BLaER1 treated with 17β-estradiol and CSF1 and Interleukin-3, amounts not matched to agents 10 nM and 100 nM (cell line): ENCODE results near the gene STPG2.

Experiments used
- H3K27ac ChIP-seq, 11 experiments: shearing (Covaris generic); formaldehyde crosslinking; 2 replicates each; pipeline ENCODE4 v1.8.1; 2022
- H3K27me3 ChIP-seq, 11 experiments: shearing (Covaris generic); formaldehyde crosslinking; 2 replicates each; pipeline ENCODE4 v1.8.1; 2022
- H3K36me3 ChIP-seq, 11 experiments: shearing (Covaris generic); formaldehyde crosslinking; 2 replicates each; pipeline ENCODE4 v1.8.1; 2022
- H3K4me1 ChIP-seq, 10 experiments: shearing (Covaris generic); formaldehyde crosslinking; 2 replicates each; pipeline ENCODE4 v1.8.1; 2022
- H3K4me2 ChIP-seq, 11 experiments: shearing (Covaris generic); formaldehyde crosslinking; 2 replicates each; pipeline ENCODE4 v1.8.1; 2022
- H3K4me3 ChIP-seq, 10 experiments: shearing (Covaris generic); formaldehyde crosslinking; 2 replicates each; pipeline ENCODE4 v1.8.1; 2022
- H3K9ac ChIP-seq, 11 experiments: shearing (Covaris generic); formaldehyde crosslinking; 2 replicates each; pipeline ENCODE4 v1.8.1; 2022
- H3K9me3 ChIP-seq, 11 experiments: shearing (Covaris generic); formaldehyde crosslinking; replicated peaks in 1 of 11; 2 replicates each; pipeline ENCODE4 v1.8.1; 2022
- H4K20me1 ChIP-seq, 11 experiments: shearing (Covaris generic); formaldehyde crosslinking; 2 replicates each; pipeline ENCODE4 v1.8.1; 2022
- Cebpa-rat ChIP-seq, 11 experiments: shearing (Covaris generic); IDR thresholded peaks; 2 replicates each; pipeline ENCODE4 v1.8.1; 2022

STPG2 gene

DNA sequence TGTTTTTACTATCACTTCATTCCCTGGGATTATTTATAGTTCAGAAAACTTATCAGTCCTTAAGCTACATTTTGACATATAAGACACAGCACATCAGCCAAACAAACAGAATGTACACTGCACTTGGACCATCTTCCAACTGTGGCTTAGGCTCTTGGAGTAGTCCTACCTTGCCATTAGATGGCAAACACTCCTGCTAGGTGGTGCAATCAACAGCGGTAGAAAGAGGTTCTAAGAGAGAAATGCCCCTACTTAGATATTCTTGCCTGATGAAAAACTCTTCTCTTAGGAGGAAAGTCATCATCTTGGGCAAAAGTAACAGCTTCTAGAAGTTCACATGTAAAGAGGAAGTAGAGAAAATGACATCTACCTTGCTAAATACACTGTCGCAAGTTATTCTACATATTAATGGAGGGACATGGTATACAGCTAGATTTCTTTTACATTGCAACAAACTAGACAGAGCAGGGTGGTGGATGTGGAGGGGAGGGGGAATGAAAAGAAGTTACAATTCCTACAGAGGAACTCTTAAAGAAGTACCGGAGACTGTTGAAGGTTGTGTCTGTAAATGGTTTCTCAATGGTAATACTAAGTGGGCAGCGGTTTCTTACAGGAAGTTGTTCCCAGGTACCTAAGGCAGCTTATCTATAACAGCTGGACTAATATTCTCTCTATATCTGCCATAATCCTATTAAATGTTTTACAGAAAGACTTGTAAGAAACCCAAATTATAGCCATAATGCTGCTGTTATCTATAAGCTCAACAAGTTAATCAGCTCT, 8.1 kb upstream of the STPG2 start:
- no peak overlapping the region for H3K27ac ChIP-seq
- no peak overlapping the region for H3K4me2 ChIP-seq
- TF ChIP-seq Cebpa-rat (IDR thresholded peaks at IDR 0.05), result no peak

GRCh38 chr4:98150092-98150761, 7.0 kb upstream of the STPG2 start:
- Histone ChIP-seq H3K36me3 (no peaks in the 10 kb centered on the region), H3K27me3 (no peaks in the 10 kb centered on the region), H3K27ac (no peak overlapping the region), H4K20me1 (no peaks in the 10 kb centered on the region), H3K4me1 (peaks cover 0 to 10% (median 5%) of the 10 kb centered on the region in 10 experiments; a peak in 10 of 20 replicates), H3K4me3 (no peak overlapping the region), H3K9me3 (no peaks in the 10 kb centered on the region), H3K9ac (no peak overlapping the region), H3K4me2 (no peak overlapping the region)
- no peak for TF ChIP-seq Cebpa-rat (IDR thresholded peaks at IDR 0.05)

More for the DNA sequence above, 8.1 kb upstream of the STPG2 start:
- no peak overlapping the region for H3K9ac ChIP-seq
- H3K27me3 ChIP-seq, result no peaks in the 10 kb centered on the region
- H3K9me3 ChIP-seq, result no peaks in the 10 kb centered on the region
- H4K20me1 ChIP-seq, result no peaks in the 10 kb centered on the region
- no peaks in the 10 kb centered on the region for H3K36me3 ChIP-seq
- peaks cover 0 to 10% (median 5%) of the 10 kb centered on the region in 10 experiments; a peak in 10 of 20 replicates for H3K4me1 ChIP-seq
- no peak overlapping the region for H3K4me3 ChIP-seq

DNA sequence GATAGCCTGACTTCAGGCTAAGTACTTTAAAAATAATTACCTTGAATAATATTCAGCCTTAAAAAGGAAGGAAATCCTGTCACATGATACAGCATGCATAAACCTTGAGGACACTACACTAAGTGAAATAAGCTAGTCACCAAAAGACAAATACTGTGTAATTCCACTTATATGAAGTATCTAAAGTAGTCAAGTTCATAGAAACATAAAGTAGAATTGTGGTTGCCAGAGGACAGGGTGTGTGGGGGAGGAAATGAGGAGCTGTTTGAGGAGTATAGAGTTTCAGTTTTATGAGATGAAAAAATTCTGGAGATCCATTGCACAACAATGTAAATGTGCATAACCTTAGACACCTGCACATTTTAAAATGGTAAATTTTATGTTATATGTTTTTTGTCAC, 5.6 kb upstream of the STPG2 start:
- Histone ChIP-seq H3K36me3 (no peaks in the 10 kb centered on the region), H3K9me3 (peaks cover 0 to under 1% (median 0%) of the 10 kb centered on the region in 11 experiments; a peak in 3 of 22 replicates), H3K27ac (no peak overlapping the region), H3K9ac (no peak overlapping the region), H3K4me3 (no peak overlapping the region), H3K4me2 (peak overlapping the region in 3 of 11 experiments; percentile 13 to 44 (median 18); a peak in 1 of 22 replicates), H3K27me3 (no peaks in the 10 kb centered on the region), H4K20me1 (no peaks in the 10 kb centered on the region), H3K4me1 (peaks cover 0 to 10% (median 5%) of the 10 kb centered on the region in 10 experiments; a peak in 10 of 20 replicates)
- TF ChIP-seq Cebpa-rat (IDR thresholded peaks at IDR 0.05), result no peak

GRCh38 chr4:98126141-98126540, 17.1 kb downstream of the STPG2 start:
- no peak overlapping the region for H3K4me2 ChIP-seq
- H3K27ac ChIP-seq, result no peak overlapping the region
- no peaks in the 10 kb centered on the region for H3K4me1 ChIP-seq
- no peaks in the 10 kb centered on the region for H3K27me3 ChIP-seq
- no peaks in the 10 kb centered on the region for H4K20me1 ChIP-seq
- no peak overlapping the region for H3K4me3 ChIP-seq
- TF ChIP-seq Cebpa-rat (IDR thresholded peaks at IDR 0.05), result no peak
- H3K9me3 ChIP-seq, result no peaks in the 10 kb centered on the region
- no peaks in the 10 kb centered on the region for H3K36me3 ChIP-seq
- H3K9ac ChIP-seq, result no peak overlapping the region

- Histone ChIP-seq H4K20me1 (no peaks in the 10 kb centered on the region), H3K27ac (no peak overlapping the region), H3K9ac (no peak overlapping the region), H3K4me2 (no peak overlapping the region), H3K36me3 (no peaks in the 10 kb centered on the region), H3K4me3 (no peak overlapping the region), H3K4me1 (no peaks in the 10 kb centered on the region), H3K9me3 (no peaks in the 10 kb centered on the region), H3K27me3 (no peaks in the 10 kb centered on the region)
- TF ChIP-seq Cebpa-rat (IDR thresholded peaks at IDR 0.05), result no peak
Measured at GRCh38 chr4:98125585-98125984, 17.7 kb downstream of the STPG2 start.

DNA sequence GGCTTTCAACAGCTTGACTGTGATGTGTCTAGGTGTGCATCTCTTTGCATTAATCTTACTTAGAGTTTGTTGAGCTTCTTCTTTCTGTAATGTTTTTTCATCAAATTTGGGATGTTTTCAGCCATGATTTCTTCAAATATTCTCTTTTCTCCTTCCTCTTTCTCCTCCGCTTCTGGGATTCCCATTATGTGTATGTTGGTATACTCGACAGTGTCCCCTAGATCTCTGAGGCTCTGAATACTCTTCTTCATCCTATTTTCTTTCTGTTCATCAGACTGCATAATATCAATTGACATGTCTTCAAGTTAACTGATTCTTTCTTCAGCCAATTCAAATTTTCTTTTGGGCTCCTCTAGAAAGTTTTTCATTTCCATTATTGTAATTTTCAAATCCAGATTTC, 25.9 kb downstream of the STPG2 start:
- Histone ChIP-seq H3K36me3 (no peaks in the 10 kb centered on the region), H3K9ac (no peak overlapping the region), H4K20me1 (no peaks in the 10 kb centered on the region), H3K27me3 (no peaks in the 10 kb centered on the region), H3K4me3 (no peak overlapping the region), H3K4me2 (no peak overlapping the region), H3K9me3 (peaks cover 12 to 25% (median 17%) of the 10 kb centered on the region in 11 experiments; a peak in 21 of 22 replicates), H3K27ac (no peak overlapping the region), H3K4me1 (no peaks in the 10 kb centered on the region)
- no peak for TF ChIP-seq Cebpa-rat (IDR thresholded peaks at IDR 0.05)

- Histone ChIP-seq H3K36me3 (no peaks in the 10 kb centered on the region), H3K27me3 (no peaks in the 10 kb centered on the region), H4K20me1 (no peaks in the 10 kb centered on the region), H3K9me3 (peaks cover 7 to 12% (median 11%) of the 10 kb centered on the region in 11 experiments; a peak in 21 of 22 replicates), H3K4me3 (no peak overlapping the region), H3K4me2 (no peak overlapping the region), H3K9ac (no peak overlapping the region), H3K27ac (no peak overlapping the region), H3K4me1 (no peaks in the 10 kb centered on the region)
- no peak for TF ChIP-seq Cebpa-rat (IDR thresholded peaks at IDR 0.05)
Measured at GRCh38 chr4:98113012-98113411, 30.3 kb downstream of the STPG2 start.

GRCh38 chr4:98110929-98111328, 32.3 kb downstream of the STPG2 start:
- no peak overlapping the region for H3K9ac ChIP-seq
- H3K4me3 ChIP-seq, result no peak overlapping the region
- H3K27me3 ChIP-seq, result no peaks in the 10 kb centered on the region
- no peak for TF ChIP-seq Cebpa-rat (IDR thresholded peaks at IDR 0.05)
- H4K20me1 ChIP-seq, result no peaks in the 10 kb centered on the region
- no peaks in the 10 kb centered on the region for H3K36me3 ChIP-seq
- no peaks in the 10 kb centered on the region for H3K9me3 ChIP-seq
- no peak overlapping the region for H3K27ac ChIP-seq
- H3K4me2 ChIP-seq, result no peak overlapping the region
- H3K4me1 ChIP-seq, result no peaks in the 10 kb centered on the region

DNA sequence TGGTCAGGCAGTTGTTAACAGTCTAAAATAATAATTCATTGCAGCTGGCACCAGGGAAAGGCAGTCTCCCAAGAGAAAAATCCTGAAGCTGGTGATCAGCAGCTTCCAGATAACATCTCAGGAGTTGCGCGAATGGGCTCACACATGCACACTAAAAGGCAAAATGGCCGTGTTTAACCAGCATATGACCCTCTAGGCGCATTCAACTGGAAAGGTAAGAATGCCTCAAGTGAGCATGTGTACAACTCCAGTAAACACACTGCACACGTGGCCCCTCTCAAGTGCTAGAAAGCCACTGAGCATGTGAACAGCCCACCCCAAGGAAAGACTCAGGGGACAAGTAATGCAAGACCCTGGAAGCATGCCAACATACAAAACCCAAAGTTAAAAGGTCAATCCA, 33.1 kb downstream of the STPG2 start:
- H3K9ac ChIP-seq, result no peak overlapping the region
- H3K27me3 ChIP-seq, result no peaks in the 10 kb centered on the region
- H3K4me2 ChIP-seq, result no peak overlapping the region
- no peak for TF ChIP-seq Cebpa-rat (IDR thresholded peaks at IDR 0.05)
- no peak overlapping the region for H3K4me3 ChIP-seq
- no peaks in the 10 kb centered on the region for H3K36me3 ChIP-seq
- no peaks in the 10 kb centered on the region for H3K4me1 ChIP-seq
- H4K20me1 ChIP-seq, result no peaks in the 10 kb centered on the region
- no peaks in the 10 kb centered on the region for H3K9me3 ChIP-seq
- H3K27ac ChIP-seq, result no peak overlapping the region
